ENCODE results near the gene UNKL.

Gene UNKL

GRCh38 chr16:1348926-1349325, 65.6 kb downstream of the UNKL start:
- Mint-ChIP-seq H3K27me3 (no peaks in the 10 kb centered on the region), H3K4me3 (no peak overlapping the region), H3K27ac (no peak overlapping the region), H3K9me3 (no peaks in the 10 kb centered on the region), H3K4me1 (ENCODE audit: low read depth in 2 of 2) (peaks cover 21 to 28% of the 10 kb centered on the region in 2 donors), H3K36me3 (ENCODE audit: insufficient read depth) (peaks cover 57% of the 10 kb centered on the region)
- DNase-seq = no peak
- no peak for ATAC-seq (replicated peaks)

GRCh38 chr16:1348441-1348840, 66.1 kb downstream of the UNKL start:
- ATAC-seq (replicated peaks) (no peak), DNase-seq (no peak)
- Mint-ChIP-seq H3K9me3 (no peaks in the 10 kb centered on the region), H3K4me3 (no peak overlapping the region), H3K27ac (no peak overlapping the region), H3K27me3 (no peaks in the 10 kb centered on the region), H3K4me1 (ENCODE audit: low read depth in 2 of 2) (peaks cover 23% of the 10 kb centered on the region in 2 donors), H3K36me3 (ENCODE audit: insufficient read depth) (peaks cover 55% of the 10 kb centered on the region)

GRCh38 chr16:1347962-1348361, 66.5 kb downstream of the UNKL start:
- Mint-ChIP-seq H3K27me3 (no peaks in the 10 kb centered on the region), H3K27ac (no peak overlapping the region), H3K36me3 (ENCODE audit: insufficient read depth) (peaks cover 50% of the 10 kb centered on the region), H3K9me3 (no peaks in the 10 kb centered on the region), H3K4me3 (no peak overlapping the region), H3K4me1 (ENCODE audit: low read depth in 2 of 2) (peaks cover 23 to 24% of the 10 kb centered on the region in 2 donors)
- no peak for ATAC-seq (replicated peaks)
- DNase-seq = no peak

GRCh38 chr16:1347286-1347855, 67.1 kb downstream of the UNKL start:
- H3K27ac Mint-ChIP-seq = no peak overlapping the region
- H3K36me3 Mint-ChIP-seq (ENCODE audit: insufficient read depth) = peaks cover 45% of the 10 kb centered on the region
- ATAC-seq (replicated peaks) (no peak), DNase-seq (no peak)
- H3K27me3 Mint-ChIP-seq = no peaks in the 10 kb centered on the region
- no peak overlapping the region for H3K4me3 Mint-ChIP-seq
- peaks cover 23 to 26% of the 10 kb centered on the region in 2 donors for H3K4me1 Mint-ChIP-seq (ENCODE audit: low read depth in 2 of 2)
- no peaks in the 10 kb centered on the region for H3K9me3 Mint-ChIP-seq

GRCh38 chr16:1346422-1347285, 67.8 kb downstream of the UNKL start:
- Mint-ChIP-seq H3K4me1 (ENCODE audit: low read depth in 2 of 2) (peaks cover 22 to 25% of the 10 kb centered on the region in 2 donors), H3K27ac (no peak overlapping the region), H3K36me3 (ENCODE audit: insufficient read depth) (peaks cover 37% of the 10 kb centered on the region), H3K4me3 (no peak overlapping the region), H3K27me3 (no peaks in the 10 kb centered on the region), H3K9me3 (no peaks in the 10 kb centered on the region)
- no peak for ATAC-seq (replicated peaks)
- no peak for DNase-seq

GRCh38 chr16:1345651-1346421, 68.7 kb downstream of the UNKL start:
- H3K36me3 Mint-ChIP-seq (ENCODE audit: insufficient read depth) = peaks cover 29% of the 10 kb centered on the region
- H3K4me1 Mint-ChIP-seq (ENCODE audit: low read depth in 2 of 2) = peaks cover 22 to 23% of the 10 kb centered on the region in 2 donors
- H3K27ac Mint-ChIP-seq = no peak overlapping the region
- no peak for DNase-seq
- ATAC-seq (replicated peaks) = no peak
- no peaks in the 10 kb centered on the region for H3K9me3 Mint-ChIP-seq
- H3K4me3 Mint-ChIP-seq = no peak overlapping the region
- H3K27me3 Mint-ChIP-seq = no peaks in the 10 kb centered on the region

- Mint-ChIP-seq H3K4me1 (ENCODE audit: low read depth in 2 of 2) (peaks cover 16 to 19% of the 10 kb centered on the region in 2 donors), H3K4me3 (no peak overlapping the region), H3K36me3 (ENCODE audit: insufficient read depth) (peaks cover 22% of the 10 kb centered on the region), H3K9me3 (no peaks in the 10 kb centered on the region), H3K27me3 (no peaks in the 10 kb centered on the region), H3K27ac (peak overlapping the region in 1 of 2 donors; percentile 66)
- no peak for ATAC-seq (replicated peaks)
- no peak for DNase-seq
Observed at GRCh38 chr16:1345087-1345486, 69.4 kb downstream of the UNKL start.

- peak overlapping the region in 1 of 2 donors; percentile 66 for H3K27ac Mint-ChIP-seq
- no peak for DNase-seq
- no peaks in the 10 kb centered on the region for H3K27me3 Mint-ChIP-seq
- peaks cover 14 to 16% of the 10 kb centered on the region in 2 donors for H3K4me1 Mint-ChIP-seq (ENCODE audit: low read depth in 2 of 2)
- peaks cover 16% of the 10 kb centered on the region for H3K36me3 Mint-ChIP-seq (ENCODE audit: insufficient read depth)
- H3K4me3 Mint-ChIP-seq = no peak overlapping the region
- H3K9me3 Mint-ChIP-seq = no peaks in the 10 kb centered on the region
- no peak for ATAC-seq (replicated peaks)
Observed at GRCh38 chr16:1344499-1344898, 70.0 kb downstream of the UNKL start.

- no peak for DNase-seq
Observed at GRCh38 chr16:1343428-1344242, 70.9 kb downstream of the UNKL start.

GRCh38 chr16:1342526-1343427, 71.7 kb downstream of the UNKL start:
- no peaks in the 10 kb centered on the region for H3K9me3 Mint-ChIP-seq
- peaks cover 5% of the 10 kb centered on the region for H3K36me3 Mint-ChIP-seq (ENCODE audit: insufficient read depth)
- peaks cover 14 to 16% of the 10 kb centered on the region in 2 donors for H3K4me1 Mint-ChIP-seq (ENCODE audit: low read depth in 2 of 2)
- H3K27me3 Mint-ChIP-seq = no peaks in the 10 kb centered on the region
- H3K4me3 Mint-ChIP-seq = peak overlapping the region; percentile 78 to 80
- H3K27ac Mint-ChIP-seq = peak overlapping the region in 1 of 2 donors; percentile 84
- ATAC-seq (replicated peaks) (peak; percentile 84), DNase-seq (peak; percentile 94 to 97 (median 96))

More at GRCh38 chr16:1343428-1344242, 70.9 kb downstream of the UNKL start:
- peak overlapping the region in 1 of 2 donors; percentile 84 for H3K27ac Mint-ChIP-seq
- no peak for ATAC-seq (replicated peaks)
- H3K36me3 Mint-ChIP-seq (ENCODE audit: insufficient read depth) = peaks cover 7% of the 10 kb centered on the region
- no peaks in the 10 kb centered on the region for H3K27me3 Mint-ChIP-seq
- H3K4me1 Mint-ChIP-seq (ENCODE audit: low read depth in 2 of 2) = peaks cover 14 to 16% of the 10 kb centered on the region in 2 donors
- H3K4me3 Mint-ChIP-seq = peak overlapping the region; percentile 78 to 80
- no peaks in the 10 kb centered on the region for H3K9me3 Mint-ChIP-seq

- Mint-ChIP-seq H3K4me3 (peak overlapping the region; percentile 78 to 80), H3K27me3 (no peaks in the 10 kb centered on the region), H3K4me1 (ENCODE audit: low read depth in 2 of 2) (peaks cover 14 to 16% of the 10 kb centered on the region in 2 donors), H3K9me3 (no peaks in the 10 kb centered on the region), H3K36me3 (ENCODE audit: insufficient read depth) (peaks cover 3% of the 10 kb centered on the region), H3K27ac (peak overlapping the region in 1 of 2 donors; percentile 84)
- ATAC-seq (replicated peaks) (no peak), DNase-seq (no peak)
Observed at GRCh38 chr16:1341495-1342420, 72.7 kb downstream of the UNKL start.

All from effector memory CD8-positive, alpha-beta T cell (primary cell).